GM18508 (cell line): ENCODE data around the gene RNU1-3.
"Not testable (repeated sequence)": the region's sequence is repeated elsewhere in the genome, so short reads cannot be mapped to it uniquely, and the experiment has no call there.

ENCODE experiments used
- ATAC-seq: cut with Tn5 transposase; IDR thresholded peaks from one replicate; pipeline ENCODE4 v1.9.1; 2021; ENCODE audit warnings: moderate number of reproducible peaks; ENCODE audit not compliant: insufficient read depth, unreplicated experiment

Gene RNU1-3

GRCh38 chr1:16665836-16666235 is 912 bp downstream of the RNU1-3 start:
- ATAC-seq = not testable (repeated sequence)

- ATAC-seq = not testable (repeated sequence)
Observed at GRCh38 chr1:16658234-16658633, 8.5 kb downstream of the RNU1-3 start.

- ATAC-seq = not testable (repeated sequence)
Observed at GRCh38 chr1:16656981-16657683, 9.6 kb downstream of the RNU1-3 start.

- ATAC-seq = not testable (repeated sequence)
Observed at GRCh38 chr1:16656574-16656973, 10.2 kb downstream of the RNU1-3 start.

GRCh38 chr1:16651560-16651959 is 15.2 kb downstream of the RNU1-3 start:
- not testable (repeated sequence) for ATAC-seq

- not testable (repeated sequence) for ATAC-seq
Observed at GRCh38 chr1:16649960-16650359, 16.8 kb downstream of the RNU1-3 start.

- not testable (repeated sequence) for ATAC-seq
Observed at GRCh38 chr1:16649390-16649789, 17.4 kb downstream of the RNU1-3 start.

GRCh38 chr1:16648756-16649155 is 18.0 kb downstream of the RNU1-3 start:
- ATAC-seq = not testable (repeated sequence)

GRCh38 chr1:16648250-16648649 is 18.5 kb downstream of the RNU1-3 start:
- not testable (repeated sequence) for ATAC-seq

- ATAC-seq = not testable (repeated sequence)
Observed at GRCh38 chr1:16647179-16648176, 19.3 kb downstream of the RNU1-3 start.

- ATAC-seq = not testable (repeated sequence)
Observed at GRCh38 chr1:16646716-16647115, 20.0 kb downstream of the RNU1-3 start.

GRCh38 chr1:16646061-16646664 is 20.6 kb downstream of the RNU1-3 start:
- ATAC-seq = not testable (repeated sequence)

GRCh38 chr1:16645271-16646060 is 21.3 kb downstream of the RNU1-3 start:
- peak; percentile 9 for ATAC-seq

GRCh38 chr1:16644482-16645270 is 22.1 kb downstream of the RNU1-3 start:
- ATAC-seq = peak; percentile 41

- ATAC-seq = no peak
Observed at GRCh38 chr1:16644193-16644481, 22.6 kb downstream of the RNU1-3 start.

GRCh38 chr1:16643476-16644192 is 23.1 kb downstream of the RNU1-3 start:
- not testable (repeated sequence) for ATAC-seq

- ATAC-seq = not testable (repeated sequence)
Observed at GRCh38 chr1:16643001-16643411, 23.7 kb downstream of the RNU1-3 start.
